Glomerular endothelial cell (primary cell): Measurements from ENCODE around the gene SLC34A3. TPM values are rescaled to one million over a fixed set of nuclear protein-coding genes. Genes with fewer than 3 reads are reported as not detected.
"Not testable (repeated sequence)": the region's sequence is repeated elsewhere in the genome, so short reads cannot be mapped to it uniquely, and the experiment has no call there.

Source experiments
- DNase-seq: peaks from one replicate; pipeline ENCODE4 v3.0.0-alpha.2; 2011; ENCODE audit warnings: low read depth, low spot score; ENCODE audit errors: extremely low read depth
- total RNA-seq: library from RNA; depleted of rRNA; stranded (reverse); fragments of >200 nt; gene quantifications from 2 replicates; pipeline ENCODE4 v1.2.3, GENCODE V29; 2015

Gene SLC34A3
- total RNA-seq, 1 donor from 2014 or later = not detected

GRCh38 chr9:137240841-137241489 lies 10.3 kb downstream of the SLC34A3 start, which contains the start of gene TUBB4B:
Gene TUBB4B (plus strand): TSS chr9:137241287. CDS start chr9:137241361, 74 bp downstream.
- DNase-seq = peak; percentile 97

DNA sequence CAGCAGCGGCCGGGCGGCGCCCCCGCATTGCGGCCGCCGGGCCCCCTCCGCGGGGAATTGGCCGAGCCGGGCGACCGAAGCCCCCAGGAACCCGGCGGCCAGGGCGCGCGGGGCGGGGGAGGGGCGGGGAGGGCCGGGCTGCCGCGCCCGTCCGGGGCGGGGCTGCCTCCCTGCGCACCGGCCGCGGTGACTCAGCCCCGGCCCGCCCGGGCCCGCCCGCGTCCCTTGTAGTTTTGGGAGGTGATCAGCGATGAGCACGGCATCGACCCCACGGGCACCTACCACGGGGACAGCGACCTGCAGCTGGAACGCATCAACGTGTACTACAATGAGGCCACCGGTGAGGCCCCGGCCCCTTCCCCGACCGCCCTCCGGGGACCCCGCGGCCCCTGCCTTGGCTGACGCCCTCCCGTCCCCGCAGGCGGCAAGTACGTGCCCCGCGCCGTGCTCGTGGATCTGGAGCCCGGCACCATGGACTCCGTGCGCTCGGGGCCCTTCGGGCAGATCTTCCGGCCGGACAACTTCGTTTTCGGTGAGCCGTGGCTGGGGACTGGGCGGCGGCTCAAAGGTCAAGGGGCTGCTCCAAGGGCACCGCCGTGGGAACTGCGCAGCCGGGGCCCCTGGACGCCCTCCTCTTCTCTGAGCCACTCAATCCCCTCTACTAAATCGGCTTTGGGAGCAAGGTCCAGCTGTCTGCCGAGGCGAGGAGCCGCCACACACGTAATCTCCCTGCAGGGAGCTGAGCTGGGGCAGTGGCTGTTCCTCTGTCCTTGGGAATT lies 11.0 kb downstream of the SLC34A3 start:
- DNase-seq = no peak

- DNase-seq = no peak
Observed at GRCh38 chr9:137242269-137243203, 11.8 kb downstream of the SLC34A3 start.

DNA sequence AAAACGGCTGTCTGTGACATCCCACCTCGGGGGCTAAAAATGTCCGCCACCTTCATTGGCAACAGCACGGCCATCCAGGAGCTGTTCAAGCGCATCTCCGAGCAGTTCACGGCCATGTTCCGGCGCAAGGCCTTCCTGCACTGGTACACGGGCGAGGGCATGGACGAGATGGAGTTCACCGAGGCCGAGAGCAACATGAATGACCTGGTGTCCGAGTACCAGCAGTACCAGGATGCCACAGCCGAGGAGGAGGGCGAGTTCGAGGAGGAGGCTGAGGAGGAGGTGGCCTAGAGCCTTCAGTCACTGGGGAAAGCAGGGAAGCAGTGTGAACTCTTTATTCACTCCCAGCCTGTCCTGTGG lies 12.5 kb downstream of the SLC34A3 start:
- DNase-seq = not testable (repeated sequence)

GRCh38 chr9:137243626-137244485 lies 13.2 kb downstream of the SLC34A3 start:
- no peak for DNase-seq

DNA sequence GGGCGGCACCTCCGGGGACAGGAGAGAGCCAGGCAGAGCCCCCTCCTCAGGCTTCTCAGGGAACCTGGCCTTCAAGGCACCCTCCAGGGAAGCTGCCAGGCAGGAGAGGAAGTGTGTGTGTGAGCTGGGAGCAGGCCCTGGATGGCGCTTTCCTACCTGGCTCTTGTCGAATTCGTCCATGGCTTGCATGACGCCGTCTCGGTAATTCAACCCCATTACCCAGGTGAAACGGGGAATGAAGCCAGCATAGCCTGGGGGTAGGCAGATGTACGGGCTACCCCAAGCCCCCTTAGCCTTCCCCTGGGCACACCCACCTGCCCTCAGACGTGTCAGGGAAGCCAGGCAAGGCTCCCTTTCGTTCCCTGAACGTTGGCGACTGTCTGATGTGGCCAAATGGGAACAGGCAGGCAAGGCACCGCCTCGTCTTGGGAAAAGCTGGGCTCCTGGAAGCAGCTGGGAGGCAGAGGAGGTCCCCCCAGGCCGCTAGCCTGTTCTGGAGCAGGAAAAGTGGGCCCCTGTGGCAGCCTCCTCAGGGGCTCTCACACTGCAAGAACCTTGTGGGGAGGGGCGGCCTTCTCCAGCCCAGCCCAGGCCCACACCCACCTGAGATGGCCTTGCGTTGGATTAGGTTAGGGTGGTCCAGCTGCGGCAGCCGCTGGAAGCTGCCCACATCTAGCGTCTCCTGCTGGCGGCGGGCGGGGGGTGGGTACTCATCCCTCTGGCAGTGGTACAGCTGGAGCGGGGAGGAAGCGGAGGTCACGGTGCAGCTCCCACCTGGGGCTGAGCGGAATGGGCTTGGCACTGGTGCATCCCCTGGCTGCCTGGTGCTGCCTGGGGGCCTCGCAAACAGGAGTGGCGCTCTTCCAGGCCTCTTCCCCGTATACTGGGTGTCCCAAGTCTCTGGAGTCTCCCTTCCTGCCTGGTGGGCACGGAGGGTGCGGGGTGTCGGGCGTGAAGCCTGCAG lies 14.1 kb downstream of the SLC34A3 start:
- DNase-seq = no peak

DNA sequence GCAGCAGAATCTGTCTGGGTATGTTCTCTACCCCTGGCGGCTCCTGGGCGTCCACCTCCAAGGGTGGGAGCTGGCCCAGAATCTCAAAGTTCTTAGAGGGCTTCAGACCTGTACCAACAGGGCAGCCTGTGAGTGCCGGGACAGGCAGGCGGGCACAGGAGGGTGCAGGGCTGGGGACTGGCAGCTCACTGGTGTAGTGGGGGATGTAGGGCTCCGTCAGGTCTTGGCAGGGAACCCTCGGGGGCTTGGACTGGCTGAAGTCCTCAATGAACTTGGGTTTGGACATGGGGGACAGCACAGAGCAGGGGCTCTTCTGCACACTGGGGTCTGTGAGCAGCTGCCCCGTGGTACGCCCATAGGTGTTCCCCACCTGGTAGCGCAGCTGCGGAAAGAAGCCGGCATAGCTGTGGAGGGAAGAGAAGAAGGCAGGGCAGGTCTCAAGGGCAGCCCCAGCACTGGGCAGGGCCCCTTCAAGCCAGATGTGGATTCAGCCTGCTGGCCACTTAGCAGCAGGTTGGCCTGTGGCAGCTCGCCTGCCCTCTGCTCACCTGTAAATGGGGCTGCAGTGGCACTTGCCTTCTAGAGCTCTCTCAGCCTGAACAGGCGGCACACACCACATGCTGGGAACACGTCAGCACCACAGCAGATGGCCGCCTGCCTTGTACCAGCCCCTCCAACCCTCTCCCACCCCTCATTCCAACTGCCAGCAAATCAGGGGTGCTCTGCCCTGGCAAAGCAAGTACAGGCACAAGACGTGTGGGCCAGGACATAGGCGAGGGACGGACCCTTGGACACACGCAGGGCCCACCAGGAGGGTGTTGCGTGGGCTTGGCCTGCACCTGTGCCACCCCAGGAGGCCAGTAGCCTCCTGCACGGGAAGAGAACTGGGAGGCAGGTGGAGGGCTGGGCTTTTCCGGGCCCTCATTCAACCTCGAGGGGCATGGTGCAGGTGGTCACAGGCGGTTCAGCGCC lies 15.0 kb downstream of the SLC34A3 start:
- DNase-seq = no peak

DNA sequence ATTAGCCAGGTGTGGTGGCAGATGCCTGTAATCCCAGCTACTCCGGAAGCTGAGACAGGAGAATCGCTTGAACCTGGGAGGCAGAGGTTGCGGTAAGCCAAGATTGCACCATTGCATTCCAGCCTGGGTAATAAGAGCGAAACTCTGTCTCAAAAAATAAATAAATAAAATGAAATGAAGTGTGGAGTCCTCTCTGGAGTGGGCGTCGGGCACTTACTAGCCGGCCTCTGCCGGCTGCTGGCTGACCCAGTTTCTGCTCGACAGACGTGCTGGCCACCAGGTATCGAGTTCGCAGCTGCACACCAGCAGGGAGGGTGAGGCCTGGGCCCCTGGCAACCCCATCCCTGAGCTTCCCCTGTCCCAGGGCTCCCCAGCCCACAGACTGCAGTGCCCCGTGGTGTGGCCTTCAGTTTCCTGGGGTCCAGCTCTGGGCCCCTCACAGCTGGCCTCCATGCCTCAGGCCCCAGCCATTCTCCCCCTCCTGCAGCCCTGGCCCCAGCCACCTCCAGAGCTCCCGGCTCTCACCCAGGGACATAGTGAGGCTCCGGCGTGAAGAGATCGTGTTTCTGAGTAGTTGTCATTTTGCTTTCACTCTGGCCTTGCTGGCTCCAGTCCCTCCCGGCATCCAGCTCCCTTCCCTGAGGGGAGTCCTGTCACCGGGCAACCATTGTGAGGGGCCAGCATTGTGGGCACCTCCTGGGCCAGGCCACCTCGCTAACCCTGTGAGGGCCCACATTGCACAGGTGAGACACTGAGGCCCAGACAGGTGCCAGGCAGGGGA lies 16.6 kb downstream of the SLC34A3 start:
- DNase-seq = no peak

GRCh38 chr9:137247916-137248175 lies 17.1 kb downstream of the SLC34A3 start:
- no peak for DNase-seq

DNA sequence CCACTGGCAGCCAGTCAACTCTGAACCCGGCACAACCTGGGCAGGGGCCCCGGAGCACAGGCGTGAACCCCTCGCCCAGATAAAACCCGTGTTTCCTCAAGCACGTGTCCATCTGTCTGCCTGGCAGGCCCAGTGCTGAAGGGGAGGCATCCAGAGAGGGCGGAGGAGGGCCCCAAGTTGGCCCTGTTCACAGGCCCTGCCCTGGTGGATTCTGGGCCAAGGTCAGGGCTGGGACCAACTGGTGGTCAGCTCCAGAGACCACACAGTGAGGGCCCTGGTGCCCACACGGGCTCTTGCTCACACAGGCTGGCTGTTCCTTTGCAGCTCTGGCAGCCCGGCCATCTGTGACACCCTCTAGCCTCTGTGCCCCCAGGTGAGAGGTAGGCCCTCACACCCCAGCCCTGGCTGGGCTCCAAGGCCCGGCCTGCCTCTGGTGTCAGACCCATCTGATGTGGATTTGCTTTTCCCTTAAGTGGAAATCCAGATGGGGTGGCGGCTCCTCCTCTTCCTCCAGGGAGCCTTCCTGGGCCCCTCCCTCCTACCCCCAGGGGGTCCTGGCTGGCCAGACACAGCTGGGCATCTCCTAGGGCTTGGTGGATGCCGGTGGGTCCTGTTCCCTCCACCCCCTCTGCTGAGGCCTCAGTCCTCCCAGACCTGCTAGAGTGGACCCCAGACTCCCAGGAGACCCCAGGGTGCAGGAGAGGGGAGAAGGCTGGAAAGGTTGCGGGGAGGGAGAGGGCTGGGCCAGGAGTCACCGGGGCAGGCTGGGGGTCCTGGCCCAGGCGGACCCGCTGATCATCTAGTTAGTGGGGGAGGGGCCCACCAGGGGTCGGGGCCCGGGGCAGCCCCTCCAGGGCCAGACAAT lies 19.9 kb downstream of the SLC34A3 start:
- DNase-seq = no peak

GRCh38 chr9:137251194-137251461 lies 20.4 kb downstream of the SLC34A3 start, which contains the start of gene STPG3:
Gene STPG3 (plus strand): TSS chr9:137251286. CDS start chr9:137251287, 1 bp downstream.
- DNase-seq = no peak

DNA sequence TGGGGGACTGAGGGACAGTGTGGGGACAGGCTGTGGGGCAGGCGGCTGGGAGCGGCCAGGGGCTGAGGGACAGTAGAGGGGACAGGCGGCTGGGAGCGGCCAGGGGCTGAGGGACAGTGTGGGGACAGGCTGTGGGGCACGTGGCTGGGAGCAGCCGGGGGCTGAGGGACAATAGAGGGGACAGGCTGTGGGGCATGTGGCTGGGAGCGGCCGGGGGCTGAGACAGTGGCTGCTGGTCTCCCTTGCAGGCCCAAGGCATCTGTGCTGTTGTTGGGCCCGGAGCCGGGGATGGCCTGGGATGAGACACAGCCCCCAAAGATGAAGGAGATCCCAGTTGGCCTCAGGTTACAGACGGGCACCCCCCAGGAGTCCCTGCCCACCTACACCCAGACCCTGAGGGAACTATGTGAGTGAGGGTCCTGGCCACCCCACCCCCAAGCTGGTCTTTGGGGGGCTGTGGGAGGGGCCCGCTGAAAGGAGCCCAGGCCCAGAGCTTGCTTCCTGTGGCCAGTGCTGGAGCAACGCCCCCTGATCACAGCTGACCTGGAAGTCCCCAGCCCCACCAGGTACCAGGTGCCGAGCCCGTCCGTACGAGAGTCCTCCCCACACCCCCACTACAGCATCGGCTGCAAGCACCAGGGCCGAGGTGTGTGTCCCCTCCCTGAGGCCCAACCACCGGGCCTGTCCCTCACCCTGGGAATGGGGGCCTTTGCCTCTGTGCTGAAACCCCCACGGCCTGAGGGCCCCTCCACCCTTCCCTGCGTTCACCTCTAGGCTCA lies 21.0 kb downstream of the SLC34A3 start:
- no peak for DNase-seq

DNA sequence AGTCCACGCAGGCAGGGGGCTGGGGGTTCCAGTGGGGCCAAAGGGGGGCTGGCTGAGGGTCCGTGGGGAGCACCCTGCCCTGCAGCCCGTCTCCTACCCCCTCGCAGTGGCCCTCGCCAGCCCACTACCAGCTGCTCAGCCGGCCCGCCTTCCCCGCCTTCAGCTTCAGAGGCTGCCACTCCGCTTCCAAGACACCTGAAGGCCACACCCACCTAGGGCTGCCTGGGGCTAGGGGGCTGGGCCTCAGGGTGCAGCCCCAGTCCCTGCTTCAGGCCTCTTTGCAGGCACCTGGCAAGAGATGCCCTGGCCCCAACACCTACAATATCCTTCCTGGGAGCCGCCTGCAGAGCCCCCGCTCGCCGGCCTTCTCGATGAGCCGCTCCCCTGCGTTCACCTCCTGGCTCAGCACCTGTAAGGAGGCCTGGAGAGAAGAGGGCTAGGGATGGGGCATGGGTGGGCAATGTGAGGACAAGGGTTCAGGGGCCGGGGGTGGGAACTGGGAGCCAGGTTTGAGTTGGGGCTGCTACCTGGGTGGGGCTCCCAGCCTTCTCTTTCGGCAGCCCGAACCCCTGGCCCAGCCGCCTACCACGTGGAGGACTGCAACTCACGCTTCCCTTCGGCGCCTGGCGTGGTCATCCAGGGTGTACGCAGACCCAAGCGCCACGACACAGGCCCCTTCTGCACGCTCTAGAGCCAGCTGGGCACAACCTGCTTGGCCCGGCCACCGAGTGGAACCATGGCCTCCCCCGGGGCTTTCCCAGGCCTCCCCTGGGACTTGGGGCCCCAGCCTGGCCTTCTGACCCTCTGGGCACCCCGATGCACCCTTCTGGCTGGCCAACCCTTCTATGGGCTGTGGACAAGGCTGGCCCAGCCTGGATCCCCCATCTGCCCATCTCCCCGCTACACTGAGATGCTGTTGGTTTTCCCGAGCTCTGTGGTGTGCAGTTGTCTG lies 22.1 kb downstream of the SLC34A3 start:
- DNase-seq = no peak

DNA sequence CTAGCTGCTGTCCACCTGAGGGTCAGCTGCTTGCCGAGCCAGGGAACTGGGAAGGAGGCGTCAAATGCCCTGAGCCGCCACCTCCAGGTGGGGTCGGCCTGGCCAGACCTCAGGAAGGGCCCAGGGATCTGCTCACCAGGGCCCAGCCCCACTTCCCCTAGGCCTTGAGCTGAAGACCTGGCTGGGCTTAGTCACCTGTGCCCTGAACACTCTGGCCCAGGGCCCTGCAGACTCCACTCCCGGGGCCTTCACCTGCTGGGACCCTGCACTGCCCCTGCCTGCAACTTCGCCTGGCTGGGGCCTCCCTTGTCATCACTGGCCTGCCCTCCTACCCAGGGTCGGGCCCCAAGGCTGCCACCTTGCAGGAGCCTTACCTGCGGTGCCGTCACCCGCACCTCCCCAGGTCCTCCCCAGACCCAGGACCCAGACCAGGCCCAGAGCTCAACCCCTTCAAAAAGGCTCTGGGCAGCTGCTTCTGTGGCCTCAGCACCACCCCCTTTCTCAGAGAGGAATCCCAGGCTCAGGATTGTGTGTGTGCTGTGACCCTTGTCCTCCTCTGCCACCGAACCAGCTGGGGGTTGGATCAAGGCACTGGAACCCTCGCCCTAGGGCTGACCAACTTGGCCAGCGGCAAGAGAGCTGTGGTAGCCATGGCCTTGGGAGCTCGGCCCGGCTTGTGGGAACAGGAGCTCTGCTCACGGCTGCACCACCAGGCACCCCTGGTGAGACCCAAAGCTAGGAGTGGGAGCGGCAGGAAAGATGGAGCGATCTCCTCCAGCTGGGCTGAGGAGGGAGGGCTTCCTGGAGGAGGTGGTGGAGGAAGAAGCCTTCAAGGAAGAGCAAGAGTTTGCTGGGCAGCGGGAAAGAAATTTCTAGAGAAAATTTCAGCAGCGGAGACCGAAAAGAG lies 23.3 kb downstream of the SLC34A3 start:
- no peak for DNase-seq
